Endodermal cell (in vitro differentiated cells): ENCODE data around the gene NLRP9. TPM values are rescaled to one million over a fixed set of nuclear protein-coding genes. Genes with fewer than 3 reads are reported as not detected.
"Not testable (repeated sequence)": the region's sequence is repeated elsewhere in the genome, so short reads cannot be mapped to it uniquely, and the experiment has no call there.

Experiments
- DNase-seq: peaks from one replicate; pipeline ENCODE4 v3.0.0-alpha.2; 2017
- H3K27ac ChIP-seq: 2 replicates; pipeline ENCODE4 v1.5.1; 2013; ENCODE audit warnings: mild to moderate bottlenecking, low read depth, low read length, moderate library complexity
- H3K27me3 ChIP-seq: 2 replicates; pipeline ENCODE4 v1.6.1; 2013; ENCODE audit warnings: mild to moderate bottlenecking, low read length, moderate library complexity; ENCODE audit not compliant: insufficient read depth, control insufficient read depth, poor library complexity, severe bottlenecking
- H3K36me3 ChIP-seq: 2 replicates; pipeline ENCODE4 v1.7.0; 2013; ENCODE audit warnings: mild to moderate bottlenecking, low read length, moderate library complexity; ENCODE audit not compliant: control insufficient read depth, insufficient read depth
- H3K4me1 ChIP-seq: one replicate; pipeline ENCODE4 v1.7.0; 2013; ENCODE audit warnings: low read length; ENCODE audit not compliant: control insufficient read depth, insufficient read depth
- H3K4me3 ChIP-seq: 2 replicates; pipeline ENCODE4 v1.5.1; 2013; ENCODE audit warnings: mild to moderate bottlenecking, low read length, moderate library complexity
- H3K9ac ChIP-seq: 2 replicates; pipeline ENCODE4 v1.6.1; 2013; ENCODE audit warnings: mild to moderate bottlenecking, low read length, moderate library complexity; ENCODE audit not compliant: poor library complexity, severe bottlenecking; ENCODE audit errors: extremely low read depth
- H3K9me3 ChIP-seq: 2 replicates; pipeline ENCODE4 v1.6.1; 2013; ENCODE audit warnings: mild to moderate bottlenecking, low read length, moderate library complexity; ENCODE audit not compliant: control insufficient read depth
- H3K27ac Mint-ChIP-seq: 2 replicates; pipeline ENCODE4 v1.8.0; 2020; ENCODE audit warnings: mixed read lengths
- H3K27me3 Mint-ChIP-seq: 2 replicates; pipeline ENCODE4 v1.8.0; 2021; ENCODE audit warnings: mild to moderate bottlenecking, mixed read lengths; ENCODE audit not compliant: insufficient read depth
- H3K36me3 Mint-ChIP-seq: 2 replicates; pipeline ENCODE4 v1.8.0; 2020; ENCODE audit warnings: low read depth, mixed read lengths
- H3K4me1 Mint-ChIP-seq: 2 replicates; pipeline ENCODE4 v1.8.0; 2020; ENCODE audit warnings: mixed read lengths
- H3K4me3 Mint-ChIP-seq: 2 replicates; pipeline ENCODE4 v1.8.0; 2020; ENCODE audit warnings: mild to moderate bottlenecking, moderate library complexity, mixed read lengths
- H3K9me3 Mint-ChIP-seq: 2 replicates; pipeline ENCODE4 v1.8.0; 2020; ENCODE audit warnings: mild to moderate bottlenecking, mixed read lengths
- WGBS, 2 experiments: methylation state at CpG; one replicate each; pipeline versions ENCODE4 v1.1.5 to v1.1.7; 2013; ENCODE audit warnings: missing lambda C conversion rate in 2 of 2, mixed read lengths in 1 of 2; ENCODE audit not compliant: insufficient coverage in 1 of 2, insufficient read length in 1 of 2; 5-methylcytosine and 5-hydroxymethylcytosine counted together
- total RNA-seq, 2 donors: library from RNA; stranded (reverse); fragmentation: NEBNext Ultra II Directional in 1 of 2; extraction: Animal tissue kit (Norgen Biotek cat#: 25700) in 1 of 2; gene quantifications; 2 replicates in 1 of 2; 3 replicates in 1 of 2; pipeline ENCODE4 v1.2.1, GENCODE V29; 2021
- TF ChIP-seq, protein P1 (sequence below): fragments of 200-600 bp; sonication (generic); conservative IDR thresholded peaks from 2 replicates; pipeline ENCODE4 v1.5.0; 2021; ENCODE audit warnings: antibody characterized with exemption, mild to moderate bottlenecking

The NLRP9 gene
- total RNA-seq, 2 donors from 2014 or later: not detected

GRCh38 chr19:55720801-55721200 lies 17.4 kb downstream of the NLRP9 start:
- TF ChIP-seq, protein P1, sequence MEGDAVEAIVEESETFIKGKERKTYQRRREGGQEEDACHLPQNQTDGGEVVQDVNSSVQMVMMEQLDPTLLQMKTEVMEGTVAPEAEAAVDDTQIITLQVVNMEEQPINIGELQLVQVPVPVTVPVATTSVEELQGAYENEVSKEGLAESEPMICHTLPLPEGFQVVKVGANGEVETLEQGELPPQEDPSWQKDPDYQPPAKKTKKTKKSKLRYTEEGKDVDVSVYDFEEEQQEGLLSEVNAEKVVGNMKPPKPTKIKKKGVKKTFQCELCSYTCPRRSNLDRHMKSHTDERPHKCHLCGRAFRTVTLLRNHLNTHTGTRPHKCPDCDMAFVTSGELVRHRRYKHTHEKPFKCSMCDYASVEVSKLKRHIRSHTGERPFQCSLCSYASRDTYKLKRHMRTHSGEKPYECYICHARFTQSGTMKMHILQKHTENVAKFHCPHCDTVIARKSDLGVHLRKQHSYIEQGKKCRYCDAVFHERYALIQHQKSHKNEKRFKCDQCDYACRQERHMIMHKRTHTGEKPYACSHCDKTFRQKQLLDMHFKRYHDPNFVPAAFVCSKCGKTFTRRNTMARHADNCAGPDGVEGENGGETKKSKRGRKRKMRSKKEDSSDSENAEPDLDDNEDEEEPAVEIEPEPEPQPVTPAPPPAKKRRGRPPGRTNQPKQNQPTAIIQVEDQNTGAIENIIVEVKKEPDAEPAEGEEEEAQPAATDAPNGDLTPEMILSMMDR: no peak
- Histone ChIP-seq H3K27ac (no peak overlapping the region), H3K4me1 (no peaks in the 10 kb centered on the region), H3K36me3 (no peaks in the 10 kb centered on the region), H3K9ac (no peak overlapping the region), H3K27me3 (no peaks in the 10 kb centered on the region), H3K9me3 (peaks cover 59% of the 10 kb centered on the region), H3K4me3 (no peak overlapping the region)
- DNase-seq: no peak
- Mint-ChIP-seq H3K4me1 (no peaks in the 10 kb centered on the region), H3K9me3 (peaks cover 93% of the 10 kb centered on the region), H3K27me3 (no peaks in the 10 kb centered on the region), H3K27ac (no peak overlapping the region), H3K36me3 (no peaks in the 10 kb centered on the region), H3K4me3 (no peak overlapping the region)
- WGBS, 2 experiments: 77 to 87% methylated on average over 2 to 3 of the region's 3 CpGs

- peaks cover 62% of the 10 kb centered on the region for H3K9me3 ChIP-seq
- no peaks in the 10 kb centered on the region for H3K4me1 ChIP-seq
- H3K36me3 ChIP-seq: no peaks in the 10 kb centered on the region
- no peaks in the 10 kb centered on the region for H3K27me3 Mint-ChIP-seq
- H3K27me3 ChIP-seq: no peaks in the 10 kb centered on the region
- no peak overlapping the region for H3K27ac ChIP-seq
- no peak overlapping the region for H3K4me3 ChIP-seq
- H3K9me3 Mint-ChIP-seq: peaks cover 94% of the 10 kb centered on the region
- H3K4me1 Mint-ChIP-seq: no peaks in the 10 kb centered on the region
- no peak overlapping the region for H3K9ac ChIP-seq
- H3K4me3 Mint-ChIP-seq: no peak overlapping the region
- no peak overlapping the region for H3K27ac Mint-ChIP-seq
- WGBS, 2 experiments: 45 to 69% methylated on average over 4 to 5 of the region's 5 CpGs
- TF ChIP-seq, protein P1: no peak
- no peak for DNase-seq
- H3K36me3 Mint-ChIP-seq: no peaks in the 10 kb centered on the region
Measured at GRCh38 chr19:55720214-55720746, 17.9 kb downstream of the NLRP9 start.

- H3K27ac Mint-ChIP-seq, H3K9ac ChIP-seq, DNase-seq, H3K36me3 Mint-ChIP-seq, H3K4me1 ChIP-seq, H3K4me3 ChIP-seq, H3K27me3 Mint-ChIP-seq, H3K4me1 Mint-ChIP-seq, H3K27me3 ChIP-seq, H3K4me3 Mint-ChIP-seq, H3K36me3 ChIP-seq, H3K27ac ChIP-seq: not testable (repeated sequence)
- peaks cover 74% of the 10 kb centered on the region for H3K9me3 ChIP-seq
- 67 to 77% methylated on average over 7 to 12 of the region's 13 CpGs for WGBS, 2 experiments
- H3K9me3 Mint-ChIP-seq: peaks cover 94% of the 10 kb centered on the region
Measured at GRCh38 chr19:55717879-55718711, 20.1 kb downstream of the NLRP9 start.
